Activated T-helper 2 cell treated with anti-CD3 and anti-CD28 coated beads, Interferon-gamma antibody, Interleukin-2, Interleukin-4, amounts not matched to agents 10 μg/mL and 5 μg/mL and 100 μg/mL, durations not matched to agents 14 hours and 24 hours and 36 hours (primary cell): ENCODE data around the gene ZC3H10. TPM values are rescaled to one million over a fixed set of nuclear protein-coding genes. Genes with fewer than 3 reads are reported as not detected.

Source experiments
- DNase-seq: peaks from one replicate; pipeline ENCODE4 v3.0.0; 2021; ENCODE audit warnings: low spot score
- H3K27ac Mint-ChIP-seq: one replicate; pipeline ENCODE4 v1.8.0; 2021; ENCODE audit warnings: mixed read lengths
- H3K27me3 Mint-ChIP-seq: one replicate; pipeline ENCODE4 v1.8.0; 2021; ENCODE audit warnings: low read depth, mixed read lengths
- H3K36me3 Mint-ChIP-seq: one replicate; pipeline ENCODE4 v1.8.0; 2021; ENCODE audit warnings: low read depth, mixed read lengths
- H3K4me1 Mint-ChIP-seq: one replicate; pipeline ENCODE4 v1.8.0; 2021; ENCODE audit warnings: low read depth, mixed read lengths
- H3K4me3 Mint-ChIP-seq: one replicate; pipeline ENCODE4 v1.8.0; 2021; ENCODE audit warnings: low read depth, mild to moderate bottlenecking, moderate library complexity, mixed read lengths
- H3K9me3 Mint-ChIP-seq: one replicate; pipeline ENCODE4 v1.8.0; 2021; ENCODE audit warnings: mixed read lengths
- intact Hi-C: fragments of 100-400 bp; cut with micrococcal nuclease; formaldehyde crosslinking; loops from one replicate; pipeline ENCODE4 v1.15.1; 2023
- total RNA-seq: library from RNA; stranded (reverse); gene quantifications from 2 replicates; pipeline ENCODE4 v1.2.3, GENCODE V29; 2022

Gene ZC3H10
- total RNA-seq, 1 donor from 2014 or later = 9.2 TPM

- Mint-ChIP-seq H3K36me3 (peaks cover 85% of the 10 kb centered on the region), H3K27me3 (no peaks in the 10 kb centered on the region), H3K27ac (peak overlapping the region; percentile 67), H3K4me3 (no peak overlapping the region), H3K9me3 (no peaks in the 10 kb centered on the region), H3K4me1 (peaks cover 41% of the 10 kb centered on the region)
- no peak for DNase-seq
- intact Hi-C loops = no loop called here
These were observed 19.9 kb downstream of the ZC3H10 start for GRCh38 chr12:56137853-56138571.

- Mint-ChIP-seq H3K36me3 (peaks cover 77% of the 10 kb centered on the region), H3K4me3 (no peak overlapping the region), H3K9me3 (no peaks in the 10 kb centered on the region), H3K27ac (peak overlapping the region; percentile 38), H3K27me3 (no peaks in the 10 kb centered on the region), H3K4me1 (peaks cover 30% of the 10 kb centered on the region)
- no peak for DNase-seq
- intact Hi-C loops = no loop called here
These were observed 24.1 kb downstream of the ZC3H10 start for GRCh38 chr12:56141946-56142784.

GRCh38 chr12:56143217-56143616 lies 25.2 kb downstream of the ZC3H10 start:
- DNase-seq = no peak
- Mint-ChIP-seq H3K27ac (peak overlapping the region; percentile 32), H3K9me3 (no peaks in the 10 kb centered on the region), H3K4me1 (peaks cover 22% of the 10 kb centered on the region), H3K4me3 (no peak overlapping the region), H3K36me3 (peaks cover 67% of the 10 kb centered on the region), H3K27me3 (no peaks in the 10 kb centered on the region)
- intact Hi-C loops = no loop called here

- peaks cover 60% of the 10 kb centered on the region for H3K36me3 Mint-ChIP-seq
- DNase-seq = no peak
- H3K27ac Mint-ChIP-seq = peak overlapping the region; percentile 55
- no peaks in the 10 kb centered on the region for H3K9me3 Mint-ChIP-seq
- no peaks in the 10 kb centered on the region for H3K27me3 Mint-ChIP-seq
- peaks cover 16% of the 10 kb centered on the region for H3K4me1 Mint-ChIP-seq
- H3K4me3 Mint-ChIP-seq = no peak overlapping the region
- intact Hi-C loops = no loop called here
These were observed 25.8 kb downstream of the ZC3H10 start for GRCh38 chr12:56143870-56144269.

- Mint-ChIP-seq H3K27ac (no peak overlapping the region), H3K4me1 (peaks cover 18% of the 10 kb centered on the region), H3K27me3 (no peaks in the 10 kb centered on the region), H3K4me3 (no peak overlapping the region), H3K36me3 (peaks cover 48% of the 10 kb centered on the region), H3K9me3 (no peaks in the 10 kb centered on the region)
- no peak for DNase-seq
- intact Hi-C loops = no loop called here
These were observed 27.2 kb downstream of the ZC3H10 start for GRCh38 chr12:56145217-56145616.

- intact Hi-C loops = no loop called here
- H3K4me3 Mint-ChIP-seq = no peak overlapping the region
- H3K4me1 Mint-ChIP-seq = peaks cover 29% of the 10 kb centered on the region
- no peaks in the 10 kb centered on the region for H3K27me3 Mint-ChIP-seq
- H3K27ac Mint-ChIP-seq = no peak overlapping the region
- H3K36me3 Mint-ChIP-seq = peaks cover 36% of the 10 kb centered on the region
- H3K9me3 Mint-ChIP-seq = no peaks in the 10 kb centered on the region
- no peak for DNase-seq
These were observed 28.7 kb downstream of the ZC3H10 start for GRCh38 chr12:56146492-56147460.

- intact Hi-C loops = loop anchor here (5.0 kb wide), 1 partner anchor 72 kb away; the partner anchor contains the start of genes NABP2 and RNF41
- Mint-ChIP-seq H3K9me3 (no peaks in the 10 kb centered on the region), H3K4me1 (peaks cover 36% of the 10 kb centered on the region), H3K27me3 (no peaks in the 10 kb centered on the region), H3K36me3 (peaks cover 9% of the 10 kb centered on the region), H3K4me3 (peak overlapping the region; percentile 65), H3K27ac (peak overlapping the region; percentile 98)
- DNase-seq = no peak
These were observed 32.5 kb downstream of the ZC3H10 start for GRCh38 chr12:56150563-56150962.

GRCh38 chr12:56151672-56152131 lies 33.6 kb downstream of the ZC3H10 start:
- Mint-ChIP-seq H3K27ac (peak overlapping the region; percentile 98), H3K36me3 (peaks cover 12% of the 10 kb centered on the region), H3K4me3 (peak overlapping the region; percentile 95), H3K4me1 (peaks cover 39% of the 10 kb centered on the region), H3K9me3 (no peaks in the 10 kb centered on the region), H3K27me3 (no peaks in the 10 kb centered on the region)
- intact Hi-C loops = loop anchor here (1.0 to 5.0 kb wide), 4 partner anchors 25 to 71 kb away; partner anchors contain the start of genes NABP2, RNF41 and ZC3H10
- peak; percentile 63 for DNase-seq

GRCh38 chr12:56152132-56152755 lies 34.2 kb downstream of the ZC3H10 start, which contains the start of gene MYL6B:
Gene MYL6B, plus strand, starts transcription at chr12:56152587. Its CDS starts 1,332 bp downstream, at chr12:56153919.
- H3K4me1 Mint-ChIP-seq = peaks cover 41% of the 10 kb centered on the region
- H3K36me3 Mint-ChIP-seq = peaks cover 13% of the 10 kb centered on the region
- H3K9me3 Mint-ChIP-seq = no peaks in the 10 kb centered on the region
- peak; percentile 93 for DNase-seq
- peak within 1 kb of the TSS; percentile 95 for H3K4me3 Mint-ChIP-seq
- H3K27ac Mint-ChIP-seq = peak within 1 kb of the TSS; percentile 98
- H3K27me3 Mint-ChIP-seq = no peaks in the 10 kb centered on the region
- intact Hi-C loops = loop anchor here (1.0 to 5.0 kb wide), 4 partner anchors 26 to 70 kb away; partner anchors contain the start of genes NABP2, RNF41 and ZC3H10

GRCh38 chr12:56152756-56153677 lies 35.0 kb downstream of the ZC3H10 start:
- DNase-seq = no peak
- intact Hi-C loops = loop anchor here (1.0 to 5.0 kb wide), 4 partner anchors 27 to 69 kb away; partner anchors contain the start of genes NABP2, RNF41 and ZC3H10
- Mint-ChIP-seq H3K4me3 (peak overlapping the region; percentile 95), H3K27me3 (no peaks in the 10 kb centered on the region), H3K27ac (peak overlapping the region; percentile 98), H3K9me3 (no peaks in the 10 kb centered on the region), H3K36me3 (peaks cover 16% of the 10 kb centered on the region), H3K4me1 (peaks cover 44% of the 10 kb centered on the region)

GRCh38 chr12:56153678-56154065 lies 35.6 kb downstream of the ZC3H10 start:
- DNase-seq = no peak
- Mint-ChIP-seq H3K4me1 (peaks cover 44% of the 10 kb centered on the region), H3K27ac (no peak overlapping the region), H3K36me3 (peaks cover 23% of the 10 kb centered on the region), H3K9me3 (no peaks in the 10 kb centered on the region), H3K4me3 (peak overlapping the region; percentile 95), H3K27me3 (no peaks in the 10 kb centered on the region)
- intact Hi-C loops = loop anchor here (2.0 to 5.0 kb wide), 2 partner anchors 39 to 69 kb away; partner anchors contain the start of genes NABP2 and RNF41
